Panc1 (cell line): ENCODE data around the gene ARHGEF3. TPM values are rescaled to one million over a fixed set of nuclear protein-coding genes. Genes with fewer than 3 reads are reported as not detected.

Experiments used
- ATAC-seq: fragments of 200-7000 bp; cut with Tn5 transposase; 2 replicates; pipeline ENCODE4 v1.9.1; 2020; ENCODE audit warnings: mild to moderate bottlenecking, moderate library complexity
- BruUV-seq: library from RNA; stranded (reverse); fragments of 400-500 nt; replicated peaks from 2 replicates; lab custom pipeline; 2021; lab: Mats Ljungman, UMichigan
- CTCF ChIA-PET: fragments of 300-600 bp; sonication (Branson Sonifier 250); formaldehyde crosslinking; loops from one replicate; lab custom pipeline; 2022; ENCODE audit warnings: antibody characterized with exemption; lab: Charles Lee
- POLR2A ChIA-PET: fragments of 300-600 bp; sonication (Branson Sonifier 250); formaldehyde crosslinking; loops from one replicate; lab custom pipeline; 2022; ENCODE audit warnings: antibody characterized with exemption; lab: Charles Lee
- DNase-seq: peaks from one replicate; pipeline ENCODE4 v3.0.0-alpha.2; 2010; ENCODE audit warnings: low read depth, low spot score
- H3K27ac ChIP-seq: 2 replicates; pipeline ENCODE4 v1.5.1; 2011; ENCODE audit warnings: mild to moderate bottlenecking, low read length, inconsistent platforms
- H3K27me3 ChIP-seq: fragments of 200-500 bp; sonication (Bioruptor generic); 2 replicates; pipeline ENCODE4 v1.6.0; 2014; ENCODE audit warnings: low read length, inconsistent platforms; ENCODE audit not compliant: control insufficient read depth, insufficient read depth
- H3K36me3 ChIP-seq: fragments of 200-500 bp; sonication (Bioruptor generic); 2 replicates; pipeline ENCODE4 v1.5.1; 2014; ENCODE audit warnings: inconsistent platforms, mild to moderate bottlenecking, low read length, moderate library complexity; ENCODE audit not compliant: control insufficient read depth, insufficient read depth
- H3K4me1 ChIP-seq: 2 replicates; pipeline ENCODE4 v1.5.1; 2011; ENCODE audit warnings: inconsistent platforms, mild to moderate bottlenecking, low read length, moderate library complexity; ENCODE audit not compliant: control insufficient read depth, insufficient read depth
- H3K4me3 ChIP-seq, 2 experiments: 2 replicates each; pipeline ENCODE4 v1.5.1; 2011 to 2012; ENCODE audit warnings: low read depth in 2 of 2, low read length in 2 of 2, mild to moderate bottlenecking in 2 of 2, inconsistent platforms in 1 of 2, moderate library complexity in 1 of 2
- H3K9me3 ChIP-seq: fragments of 200-500 bp; sonication (Bioruptor generic); 2 replicates; pipeline ENCODE4 v1.5.1; 2014; ENCODE audit warnings: low read depth, mild to moderate bottlenecking, inconsistent platforms, low read length, moderate library complexity; ENCODE audit not compliant: control insufficient read depth, insufficient read depth
- POLR2AphosphoS5 ChIP-seq: IDR thresholded peaks from 2 replicates; pipeline ENCODE4 v1.6.1; 2012; ENCODE audit warnings: mild to moderate bottlenecking, low read depth, low read length, moderate library complexity
- REST ChIP-seq, 2 experiments: IDR thresholded peaks; 2 replicates each; pipeline ENCODE4 v1.6.1; 2011 to 2012; ENCODE audit warnings: low read depth in 2 of 2, control low read depth in 1 of 2, low read length in 1 of 2, mild to moderate bottlenecking in 1 of 2, moderate library complexity in 1 of 2; ENCODE audit not compliant: insufficient read depth in 1 of 2
- SIN3A ChIP-seq: IDR thresholded peaks from 2 replicates; pipeline ENCODE4 v1.6.1; 2012; ENCODE audit warnings: low read depth, mild to moderate bottlenecking, low read length, moderate library complexity, borderline replicate concordance; ENCODE audit not compliant: insufficient read depth
- TCF7L2 ChIP-seq: IDR thresholded peaks from 2 replicates; pipeline ENCODE4 v1.6.1; 2011; ENCODE audit warnings: mild to moderate bottlenecking, low read depth, low read length, inconsistent platforms
- in situ Hi-C: cut with HindIII; loops from 2 replicates; pipeline ENCODE4 v1.10.0; 2016; ENCODE audit warnings: low sequenced_read_pairs, low pct_unique_long_range_greater_than_20kb
- intact Hi-C: fragments of 100-400 bp; cut with micrococcal nuclease; formaldehyde crosslinking; loops from one replicate; pipeline ENCODE4 v1.10.0; 2022; ENCODE audit not compliant: unreplicated experiment
- total RNA-seq: library from RNA; stranded (reverse); gene quantifications from one replicate; pipeline ENCODE4 v1.2.1, GENCODE V29; 2021; ENCODE audit not compliant: unreplicated experiment
- TF ChIP-seq, protein P1 (sequence below): fragments of 450-650 bp; IDR thresholded peaks from 2 replicates; pipeline ENCODE4 v1.5.1; 2017; ENCODE audit warnings: mild to moderate bottlenecking

ARHGEF3 gene
- total RNA-seq, 1 experiment from 2014 or later = 19.8 TPM

DNA sequence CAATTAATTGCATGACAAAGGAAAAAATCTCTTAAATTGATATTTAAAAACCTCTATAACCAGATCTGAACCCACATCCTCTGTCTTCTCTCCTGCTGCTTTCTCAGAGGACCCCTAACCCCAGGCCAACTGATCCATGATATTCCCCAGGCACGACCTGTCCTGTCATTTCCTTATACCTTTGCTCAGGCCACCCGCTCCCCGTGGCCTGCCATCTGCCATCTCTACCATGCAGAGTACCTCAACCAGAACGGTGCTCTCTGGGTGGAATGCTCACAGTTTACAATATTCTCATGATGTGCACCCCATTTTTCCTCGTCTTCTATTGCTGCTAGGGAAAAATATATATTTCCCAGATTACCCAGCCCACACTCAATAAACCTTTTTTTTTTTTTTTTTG is 57.7 kb downstream of the ARHGEF3 start:
- TF ChIP-seq POLR2AphosphoS5 (no peak), TCF7L2 (no peak), REST (IDR thresholded peaks at IDR 0.05; ENCODE audit: insufficient read depth in 1 of 2, low read depth in 2 of 2, low read length in 1 of 2) (no peak), SIN3A (no peak)
- TF ChIP-seq, protein P1, sequence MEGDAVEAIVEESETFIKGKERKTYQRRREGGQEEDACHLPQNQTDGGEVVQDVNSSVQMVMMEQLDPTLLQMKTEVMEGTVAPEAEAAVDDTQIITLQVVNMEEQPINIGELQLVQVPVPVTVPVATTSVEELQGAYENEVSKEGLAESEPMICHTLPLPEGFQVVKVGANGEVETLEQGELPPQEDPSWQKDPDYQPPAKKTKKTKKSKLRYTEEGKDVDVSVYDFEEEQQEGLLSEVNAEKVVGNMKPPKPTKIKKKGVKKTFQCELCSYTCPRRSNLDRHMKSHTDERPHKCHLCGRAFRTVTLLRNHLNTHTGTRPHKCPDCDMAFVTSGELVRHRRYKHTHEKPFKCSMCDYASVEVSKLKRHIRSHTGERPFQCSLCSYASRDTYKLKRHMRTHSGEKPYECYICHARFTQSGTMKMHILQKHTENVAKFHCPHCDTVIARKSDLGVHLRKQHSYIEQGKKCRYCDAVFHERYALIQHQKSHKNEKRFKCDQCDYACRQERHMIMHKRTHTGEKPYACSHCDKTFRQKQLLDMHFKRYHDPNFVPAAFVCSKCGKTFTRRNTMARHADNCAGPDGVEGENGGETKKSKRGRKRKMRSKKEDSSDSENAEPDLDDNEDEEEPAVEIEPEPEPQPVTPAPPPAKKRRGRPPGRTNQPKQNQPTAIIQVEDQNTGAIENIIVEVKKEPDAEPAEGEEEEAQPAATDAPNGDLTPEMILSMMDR = no peak
- DNase-seq = no peak
- CTCF ChIA-PET = no interaction called here
- H3K4me1 ChIP-seq = no peaks in the 10 kb centered on the region
- no peaks in the 10 kb centered on the region for H3K9me3 ChIP-seq
- POLR2A ChIA-PET = no interaction called here
- no peak overlapping the region for H3K4me3 ChIP-seq
- H3K27ac ChIP-seq = no peak overlapping the region
- intact Hi-C loops = no loop called here
- no TSS peak for BruUV-seq
- no peaks in the 10 kb centered on the region for H3K27me3 ChIP-seq
- in situ Hi-C loops = no loop called here
- no peak for ATAC-seq
- H3K36me3 ChIP-seq = no peaks in the 10 kb centered on the region

GRCh38 chr3:56742887-56743286 is 58.9 kb downstream of the ARHGEF3 start:
- TF ChIP-seq, protein P1 = no peak
- TF ChIP-seq POLR2AphosphoS5 (no peak), SIN3A (no peak), REST (IDR thresholded peaks at IDR 0.05; ENCODE audit: insufficient read depth in 1 of 2, low read depth in 2 of 2, low read length in 1 of 2) (no peak), TCF7L2 (no peak)
- intact Hi-C loops = no loop called here
- no TSS peak for BruUV-seq
- Histone ChIP-seq H3K27me3 (no peaks in the 10 kb centered on the region), H3K4me3 (no peak overlapping the region), H3K27ac (no peak overlapping the region), H3K4me1 (no peaks in the 10 kb centered on the region), H3K36me3 (no peaks in the 10 kb centered on the region), H3K9me3 (no peaks in the 10 kb centered on the region)
- CTCF ChIA-PET = no interaction called here
- DNase-seq (no peak), ATAC-seq (no peak)
- POLR2A ChIA-PET = no interaction called here
- in situ Hi-C loops = no loop called here
